ENCODE measurements around the gene ACTR3. TPM values are rescaled to one million over a fixed set of nuclear protein-coding genes. Genes with fewer than 3 reads are reported as not detected.

The ACTR3 gene
- total RNA-seq, 1 donor from 2014 or later = 117 TPM

Other genes with a start within 250 kb of the ACTR3 start
- gene SLC35F5, start 133.4 kb upstream of the ACTR3 start, total RNA-seq = 56.2 TPM

Data from left ventricle myocardium superior (tissue), 1 donor.